Left ventricle myocardium superior (tissue), 1 donor: Measurements from ENCODE around the gene NEMP1. TPM values are rescaled to one million over a fixed set of nuclear protein-coding genes. Genes with fewer than 3 reads are reported as not detected.
A peak's percentile ranks its signal among the peaks of the same experiment; 100 is the strongest.
"Not testable (repeated sequence)": the region's sequence is repeated elsewhere in the genome, so short reads cannot be mapped to it uniquely, and the experiment has no call there.

Experiments
- ATAC-seq: fragments of 200-7000 bp; cut with Tn5 transposase; one replicate; pipeline ENCODE4 v1.9.1; 2020; ENCODE audit warnings: mild to moderate bottlenecking, moderate library complexity
- DNase-seq: peaks from one replicate; pipeline ENCODE4 v3.0.0-alpha.2; 2020
- intact Hi-C: fragments of 100-400 bp; cut with micrococcal nuclease; formaldehyde crosslinking; loops from one replicate; pipeline ENCODE4 v1.11.0; 2022
- total RNA-seq: library from RNA; stranded (reverse); fragmentation: NEBNext Ultra II Directional; extraction: Animal tissue kit (Norgen Biotek cat#: 25700); gene quantifications from one replicate; pipeline ENCODE4 v1.2.1, GENCODE V29; 2021
- donor health status: DM: no; HTN: yes; CAD: no; lungs with severe emphysema.

The NEMP1 gene
- total RNA-seq, 1 donor from 2014 or later: 3.7 TPM

GRCh38 chr12:57072661-57073060 lies 5.9 kb downstream of the NEMP1 start:
- DNase-seq: no peak
- ATAC-seq: no peak
- intact Hi-C loops: no loop called here

- intact Hi-C loops: loop anchor here (2.0 kb wide), 1 partner anchor 43 kb away; no protein-coding TSS in a partner anchor
- ATAC-seq (peak; percentile 95), DNase-seq (no peak)
Observed at GRCh38 chr12:57069523-57069922, 9.1 kb downstream of the NEMP1 start.

GRCh38 chr12:57066245-57066644 lies 12.3 kb downstream of the NEMP1 start:
- no peak for DNase-seq
- no peak for ATAC-seq
- intact Hi-C loops: no loop called here

- DNase-seq (no peak), ATAC-seq (no peak)
- intact Hi-C loops: no loop called here
Observed at GRCh38 chr12:57063991-57064685, 14.5 kb downstream of the NEMP1 start.

- no peak for DNase-seq
- no peak for ATAC-seq
- intact Hi-C loops: no loop called here
Observed at GRCh38 chr12:57058454-57058853, 20.1 kb downstream of the NEMP1 start.

GRCh38 chr12:57057067-57057751 lies 21.4 kb downstream of the NEMP1 start:
- DNase-seq (no peak), ATAC-seq (no peak)
- intact Hi-C loops: no loop called here

GRCh38 chr12:57055824-57056223 lies 22.8 kb downstream of the NEMP1 start:
- intact Hi-C loops: no loop called here
- ATAC-seq (no peak), DNase-seq (no peak)

GRCh38 chr12:57053901-57054300 lies 24.7 kb downstream of the NEMP1 start:
- ATAC-seq, intact Hi-C loops: not testable (repeated sequence)

GRCh38 chr12:57053146-57053545 lies 25.4 kb downstream of the NEMP1 start:
- DNase-seq, intact Hi-C loops, ATAC-seq: not testable (repeated sequence)

More at GRCh38 chr12:57053901-57054300, 24.7 kb downstream of the NEMP1 start:
- DNase-seq: not testable (repeated sequence)

GRCh38 chr12:57051011-57051410 lies 27.6 kb downstream of the NEMP1 start:
- ATAC-seq (no peak), DNase-seq (no peak)
- intact Hi-C loops: no loop called here

GRCh38 chr12:57049890-57050289 lies 28.7 kb downstream of the NEMP1 start, which contains the start of gene MYO1A:
Gene MYO1A, minus strand, starts transcription at chr12:57050129. Its CDS starts 1,806 bp downstream, at chr12:57048323.
- no peak for ATAC-seq
- intact Hi-C loops: no loop called here

GRCh38 chr12:57049119-57049446 lies 29.5 kb downstream of the NEMP1 start:
- DNase-seq: no peak
- intact Hi-C loops: no loop called here
- no peak for ATAC-seq

More at GRCh38 chr12:57049890-57050289, 28.7 kb downstream of the NEMP1 start, which contains the start of gene MYO1A:
- DNase-seq: no peak

GRCh38 chr12:57048423-57049118 lies 30.0 kb downstream of the NEMP1 start:
- ATAC-seq (no peak), DNase-seq (no peak)
- intact Hi-C loops: no loop called here

- no peak for ATAC-seq
- DNase-seq: no peak
- intact Hi-C loops: no loop called here
Observed at GRCh38 chr12:57047981-57048380, 30.6 kb downstream of the NEMP1 start.

- intact Hi-C loops: no loop called here
- DNase-seq (no peak), ATAC-seq (peak; percentile 37)
Observed at GRCh38 chr12:57046947-57047890, 31.4 kb downstream of the NEMP1 start.

GRCh38 chr12:57046086-57046791 lies 32.4 kb downstream of the NEMP1 start:
- DNase-seq: no peak
- intact Hi-C loops: no loop called here
- ATAC-seq: no peak

GRCh38 chr12:57044889-57045288 lies 33.7 kb downstream of the NEMP1 start:
- intact Hi-C loops: no loop called here
- DNase-seq: no peak
- ATAC-seq: no peak

- intact Hi-C loops: no loop called here
- DNase-seq (no peak), ATAC-seq (no peak)
Observed at GRCh38 chr12:57044468-57044867, 34.1 kb downstream of the NEMP1 start.
